ENCODE measurements around the gene PYCR2.

DNA sequence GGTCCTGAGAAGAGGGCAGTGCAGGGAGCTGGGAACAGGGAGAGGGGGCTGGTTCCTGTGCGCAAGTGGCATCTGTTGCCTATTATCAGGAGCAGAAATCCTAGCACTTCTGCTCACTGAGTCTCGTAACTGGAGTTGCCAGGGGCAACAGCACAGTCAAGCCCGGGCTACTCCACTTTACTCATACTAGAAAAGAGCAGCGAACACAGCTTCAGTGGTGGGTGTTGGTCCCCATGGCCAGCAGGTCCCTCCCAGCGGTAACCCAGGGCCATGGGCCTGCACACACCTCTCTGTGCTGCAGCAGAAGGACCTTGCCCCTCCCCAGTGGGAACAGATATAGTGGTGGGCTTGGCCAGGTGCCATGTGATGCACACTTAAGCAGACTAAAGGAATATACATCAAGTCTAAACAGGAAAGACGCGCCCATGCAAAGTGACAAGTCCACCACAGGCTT, 8.5 kb downstream of the PYCR2 start:
- no peak for TF ChIP-seq CTCF (IDR thresholded peaks at IDR 0.05)
- TF ChIP-seq POLR2A (IDR thresholded peaks at IDR 0.05) = no peak
